Mesothelial cell of epicardium (in vitro differentiated cells): ENCODE results near the gene ESYT2. TPM values are rescaled to one million over a fixed set of nuclear protein-coding genes. Genes with fewer than 3 reads are reported as not detected.

Experiments
- DNase-seq, 2 experiments: peaks; one replicate each; pipeline ENCODE4 v3.0.0; 2021; ENCODE audit warnings: low spot score in 2 of 2; ENCODE audit not compliant: unreplicated experiment in 2 of 2
- H3K27ac Mint-ChIP-seq: 2 replicates; pipeline ENCODE4 v1.8.0; 2021; ENCODE audit warnings: mixed read lengths
- H3K27me3 Mint-ChIP-seq: 2 replicates; pipeline ENCODE4 v1.8.0; 2021; ENCODE audit warnings: low read depth, mixed read lengths
- H3K36me3 Mint-ChIP-seq: 2 replicates; pipeline ENCODE4 v1.8.0; 2021; ENCODE audit warnings: mixed read lengths
- H3K4me1 Mint-ChIP-seq: 2 replicates; pipeline ENCODE4 v1.8.0; 2021; ENCODE audit warnings: mixed read lengths
- H3K4me3 Mint-ChIP-seq: 2 replicates; pipeline ENCODE4 v1.8.0; 2021; ENCODE audit warnings: mild to moderate bottlenecking, moderate library complexity, mixed read lengths
- H3K9me3 Mint-ChIP-seq: 2 replicates; pipeline ENCODE4 v1.8.0; 2021; ENCODE audit warnings: mixed read lengths
- CTCF ChIP-seq: fragments of 200-600 bp; sonication (generic); IDR thresholded peaks from one replicate; pipeline ENCODE4 v1.5.0; 2021; ENCODE audit warnings: antibody characterized with exemption; ENCODE audit not compliant: unreplicated experiment
- total RNA-seq: library from RNA; stranded (reverse); gene quantifications from 3 replicates; pipeline ENCODE4 v1.2.1, GENCODE V29; 2021

ESYT2 gene
- total RNA-seq, 1 donor from 2014 or later = 37.1 TPM

GRCh38 chr7:158725506-158725800 lies 103.9 kb downstream of the ESYT2 start:
- no peak for TF ChIP-seq CTCF
- Mint-ChIP-seq H3K9me3 (peaks cover 8% of the 10 kb centered on the region), H3K4me3 (no peak overlapping the region)

GRCh38 chr7:158724658-158725505 lies 104.4 kb downstream of the ESYT2 start:
- no peak for DNase-seq
- Mint-ChIP-seq H3K36me3 (peaks cover 2% of the 10 kb centered on the region), H3K9me3 (peaks cover 8% of the 10 kb centered on the region), H3K27me3 (peaks cover 1% of the 10 kb centered on the region), H3K27ac (no peak overlapping the region), H3K4me1 (no peaks in the 10 kb centered on the region), H3K4me3 (no peak overlapping the region)
- TF ChIP-seq CTCF = no peak

More at GRCh38 chr7:158725506-158725800, 103.9 kb downstream of the ESYT2 start:
- DNase-seq = no peak
- H3K4me1 Mint-ChIP-seq = no peaks in the 10 kb centered on the region
- H3K27ac Mint-ChIP-seq = no peak overlapping the region
- H3K36me3 Mint-ChIP-seq = peaks cover 7% of the 10 kb centered on the region
- no peaks in the 10 kb centered on the region for H3K27me3 Mint-ChIP-seq

- no peak overlapping the region for H3K27ac Mint-ChIP-seq
- no peak for DNase-seq
- H3K4me3 Mint-ChIP-seq = no peak overlapping the region
Observed at GRCh38 chr7:158723714-158724385, 105.5 kb downstream of the ESYT2 start.

GRCh38 chr7:158723266-158723665 lies 106.0 kb downstream of the ESYT2 start:
- no peak for TF ChIP-seq CTCF
- Mint-ChIP-seq H3K9me3 (peaks cover 8% of the 10 kb centered on the region), H3K27me3 (peaks cover 16% of the 10 kb centered on the region), H3K27ac (no peak overlapping the region), H3K4me3 (no peak overlapping the region), H3K4me1 (no peaks in the 10 kb centered on the region), H3K36me3 (no peaks in the 10 kb centered on the region)
- DNase-seq = no peak

More at GRCh38 chr7:158723714-158724385, 105.5 kb downstream of the ESYT2 start:
- H3K4me1 Mint-ChIP-seq = no peaks in the 10 kb centered on the region
- H3K27me3 Mint-ChIP-seq = peaks cover 10% of the 10 kb centered on the region
- TF ChIP-seq CTCF = no peak
- H3K36me3 Mint-ChIP-seq = no peaks in the 10 kb centered on the region
- peaks cover 8% of the 10 kb centered on the region for H3K9me3 Mint-ChIP-seq

GRCh38 chr7:158722574-158723237 lies 106.6 kb downstream of the ESYT2 start:
- no peak for DNase-seq
- no peaks in the 10 kb centered on the region for H3K36me3 Mint-ChIP-seq

More at GRCh38 chr7:158722574-158723237, 106.6 kb downstream of the ESYT2 start:
- Mint-ChIP-seq H3K27ac (no peak overlapping the region), H3K9me3 (peaks cover 8% of the 10 kb centered on the region), H3K4me1 (no peaks in the 10 kb centered on the region), H3K27me3 (peaks cover 20% of the 10 kb centered on the region), H3K4me3 (no peak overlapping the region)
- no peak for TF ChIP-seq CTCF
